SK-N-SH (cell line): ENCODE measurements around the gene TOR1AIP1. TPM values are rescaled to one million over a fixed set of nuclear protein-coding genes. Genes with fewer than 3 reads are reported as not detected.

ENCODE experiments used
- CTCF ChIA-PET: fragments of 300-600, 350-600 bp; formaldehyde crosslinking; extraction: SDS; loops from one replicate; lab custom pipeline; 2021; lab: Yijun Ruan, JAX
- POLR2A ChIA-PET: fragments of 350-600 bp; sonication (Branson Sonifier 250); formaldehyde crosslinking; extraction: SDS; loops from one replicate; lab custom pipeline; 2020; ENCODE audit warnings: antibody characterized with exemption, inconsistent platforms; lab: Yijun Ruan, JAX
- DNase-seq: peaks from one replicate; pipeline ENCODE4 v3.0.0; 2012
- H2AFZ ChIP-seq: fragments of 200-600 bp; sonication (generic); 2 replicates; pipeline ENCODE4 v1.8.1; 2016; ENCODE audit warnings: antibody characterized with exemption, mild to moderate bottlenecking, low read depth
- H3F3A ChIP-seq: fragments of 200-600 bp; sonication (generic); replicated peaks from 2 replicates; pipeline ENCODE3; 2016; ENCODE audit warnings: antibody characterized with exemption, mild to moderate bottlenecking; ENCODE audit not compliant: insufficient read depth
- H3K27ac ChIP-seq, 2 experiments: fragments of 200-500 bp in 1 of 2; fragments of 200-600 bp in 1 of 2; sonication (Bioruptor generic) in 1 of 2; sonication (generic), shearing (Covaris generic) in 1 of 2; 2 replicates each; pipeline versions ENCODE4 v1.5.1 to v1.6.1; 2014 to 2016; ENCODE audit warnings: low read depth in 2 of 2, inconsistent platforms in 1 of 2, low read length in 1 of 2, mild to moderate bottlenecking in 1 of 2, mixed read lengths in 1 of 2
- H3K27me3 ChIP-seq: fragments of 200-600 bp; sonication (generic), shearing (Covaris generic); 2 replicates; pipeline ENCODE4 v1.6.1; 2016; ENCODE audit warnings: mixed run types; ENCODE audit not compliant: insufficient read depth
- H3K36me3 ChIP-seq, 2 experiments: fragments of 200-500 bp in 1 of 2; fragments of 200-600 bp in 1 of 2; sonication (Bioruptor generic) in 1 of 2; sonication (generic) in 1 of 2; replicated peaks in 1 of 2; 2 replicates each; pipeline versions ENCODE3 to v1.5.1; 2014 to 2016; ENCODE audit warnings: low read length in 1 of 2, mild to moderate bottlenecking in 1 of 2; ENCODE audit not compliant: insufficient read depth in 2 of 2, control insufficient read depth in 1 of 2
- H3K4me1 ChIP-seq, 2 experiments: fragments of 200-500 bp in 1 of 2; fragments of 200-600 bp in 1 of 2; sonication (Bioruptor generic) in 1 of 2; sonication (generic), shearing (Covaris generic) in 1 of 2; 2 replicates each; pipeline versions ENCODE4 v1.5.1 to v1.6.1; 2014 to 2016; ENCODE audit warnings: low read depth in 1 of 2, low read length in 1 of 2, mixed run types in 1 of 2; ENCODE audit not compliant: insufficient read depth in 2 of 2, control insufficient read depth in 1 of 2
- H3K4me2 ChIP-seq: fragments of 200-600 bp; sonication (generic), shearing (Covaris generic); 2 replicates; pipeline ENCODE4 v1.6.1; 2017; ENCODE audit warnings: mixed run types
- H3K4me3 ChIP-seq, 2 experiments: fragments of 200-500 bp in 1 of 2; fragments of 200-600 bp in 1 of 2; sonication (Bioruptor generic) in 1 of 2; sonication (generic), shearing (Covaris generic) in 1 of 2; 2 replicates each; pipeline versions ENCODE4 v1.5.1 to v1.8.1; 2014 to 2016; ENCODE audit warnings: low read depth in 2 of 2, inconsistent platforms in 1 of 2, low read length in 1 of 2, mild to moderate bottlenecking in 1 of 2, mixed read lengths in 1 of 2, moderate library complexity in 1 of 2
- H3K79me2 ChIP-seq: fragments of 200-600 bp; sonication (generic); 2 replicates; pipeline ENCODE4 v1.8.1; 2017; ENCODE audit warnings: mild to moderate bottlenecking; ENCODE audit not compliant: insufficient read depth
- H3K9ac ChIP-seq: fragments of 200-600 bp; sonication (generic); 2 replicates; pipeline ENCODE4 v1.6.1; 2017; ENCODE audit warnings: mixed run types
- H3K9me2 ChIP-seq: fragments of 200-600 bp; sonication (generic); 2 replicates; pipeline ENCODE4 v1.6.1; 2017; ENCODE audit warnings: mixed run types
- H3K9me3 ChIP-seq: fragments of 200-600 bp; sonication (generic); 2 replicates; pipeline ENCODE4 v1.6.1; 2017; ENCODE audit warnings: mixed run types, mild to moderate bottlenecking, moderate library complexity
- H4K20me1 ChIP-seq: fragments of 200-600 bp; sonication (generic); 2 replicates; pipeline ENCODE4 v1.6.1; 2017; ENCODE audit warnings: mild to moderate bottlenecking, mixed run types; ENCODE audit not compliant: insufficient read depth
- CHD2 ChIP-seq: fragments of 150-350 bp; IDR thresholded peaks from 2 replicates; pipeline ENCODE4 v1.6.1; 2018; ENCODE audit warnings: low read length; ENCODE audit not compliant: partially characterized antibody
- CTCF ChIP-seq: fragments of 200-600 bp; sonication (generic); IDR thresholded peaks from 2 replicates; pipeline ENCODE4 v1.6.1; 2017; ENCODE audit warnings: antibody characterized with exemption, mild to moderate bottlenecking, moderate library complexity
- ELF1 ChIP-seq: IDR thresholded peaks from 2 replicates; pipeline ENCODE4 v1.4.0; 2012
- EP300 ChIP-seq, 2 experiments: IDR thresholded peaks; 2 replicates each; pipeline versions ENCODE4 v1.4.0 to v1.6.1; 2012; ENCODE audit warnings: borderline replicate concordance in 1 of 2, low read depth in 1 of 2, low read length in 1 of 2
- EZH2phosphoT487 ChIP-seq: fragments of 200-600 bp; sonication (generic); IDR thresholded peaks from 2 replicates; pipeline ENCODE4 v1.6.1; 2017; ENCODE audit warnings: low read depth, mixed run types, mild to moderate bottlenecking, antibody characterized with exemption, moderate library complexity, borderline replicate concordance
- FOSL2 ChIP-seq: IDR thresholded peaks from 2 replicates; pipeline ENCODE4 v1.4.0; 2012; ENCODE audit warnings: low read depth, mild to moderate bottlenecking, moderate library complexity, borderline replicate concordance
- FOXJ3 ChIP-seq: sonication (generic); formaldehyde crosslinking; IDR thresholded peaks from 2 replicates; pipeline ENCODE4 v1.5.1; 2020; ENCODE audit warnings: mild to moderate bottlenecking, missing genetic modification reagents
- FOXM1 ChIP-seq: IDR thresholded peaks from 2 replicates; pipeline ENCODE4 v1.4.0; 2012; ENCODE audit warnings: low read depth, mild to moderate bottlenecking
- GABPA ChIP-seq: IDR thresholded peaks from 2 replicates; pipeline ENCODE4 v1.4.0; 2012; ENCODE audit warnings: low read depth, mild to moderate bottlenecking
- GATA2 ChIP-seq: sonication (generic); formaldehyde crosslinking; IDR thresholded peaks from 2 replicates; pipeline ENCODE4 v1.5.0; 2020; ENCODE audit warnings: mild to moderate bottlenecking, missing genetic modification reagents
- JUND ChIP-seq: IDR thresholded peaks from 2 replicates; pipeline ENCODE4 v1.4.0; 2012
- MAX ChIP-seq: IDR thresholded peaks from 2 replicates; pipeline ENCODE4 v1.4.0; 2012; ENCODE audit warnings: low read depth
- MXI1 ChIP-seq: IDR thresholded peaks from 2 replicates; pipeline ENCODE4 v1.6.1; 2012; ENCODE audit warnings: mild to moderate bottlenecking, low read depth, low read length, improper control_type of control experiment
- NRF1 ChIP-seq: IDR thresholded peaks from 2 replicates; pipeline ENCODE4 v1.6.1; 2012; ENCODE audit warnings: low read depth, mild to moderate bottlenecking, low read length
- PBX3 ChIP-seq: IDR thresholded peaks from 2 replicates; pipeline ENCODE4; 2012
- POLR2AphosphoS5 ChIP-seq: IDR thresholded peaks from 2 replicates; pipeline ENCODE4 v1.6.1; 2012; ENCODE audit warnings: low read depth, low read length
- RAD21 ChIP-seq: IDR thresholded peaks from 2 replicates; pipeline ENCODE4 v1.6.1; 2012; ENCODE audit warnings: mild to moderate bottlenecking, low read length
- RXRA ChIP-seq: IDR thresholded peaks from 2 replicates; pipeline ENCODE4 v1.4.0; 2012; ENCODE audit warnings: low read depth, mild to moderate bottlenecking, borderline replicate concordance
- SIN3A ChIP-seq: IDR thresholded peaks from 2 replicates; pipeline ENCODE4 v1.6.1; 2012; ENCODE audit warnings: low read depth, mild to moderate bottlenecking, low read length, moderate library complexity, borderline replicate concordance
- TAF1 ChIP-seq: IDR thresholded peaks from 2 replicates; pipeline ENCODE4 v1.6.1; 2012; ENCODE audit warnings: low read depth, mild to moderate bottlenecking, low read length, moderate library complexity, borderline replicate concordance
- TEAD4 ChIP-seq: IDR thresholded peaks from 2 replicates; pipeline ENCODE4 v1.4.0; 2012; ENCODE audit warnings: mild to moderate bottlenecking, borderline replicate concordance; ENCODE audit not compliant: insufficient read depth
- ZBTB33 ChIP-seq: IDR thresholded peaks from 2 replicates; pipeline ENCODE4 v1.4.0; 2012; ENCODE audit warnings: low read depth, borderline replicate concordance
- WGBS: methylation state at CpG from one replicate; pipeline ENCODE4 v1.1.6; 2017; ENCODE audit warnings: low lambda C conversion rate; 5-methylcytosine and 5-hydroxymethylcytosine counted together
- polyA plus RNA-seq, 3 experiments: library from polyadenylated mRNA; depleted of rRNA; stranded (reverse); fragments of >200 nt; gene quantifications; 2 replicates each; pipeline ENCODE4 v1.2.3, GENCODE V29; 2012

Gene TOR1AIP1
- polyA plus RNA-seq, 1 of the 3 experiments (the other 2 are of a cell fraction): 11.8 TPM

- ChIA-PET POLR2A (no interaction called here), CTCF (interaction anchor here (0.7 to 2.0 kb wide), 4 partner anchors 40 to 257 kb away, joined by 3 to 5 read pairs (median 3); no protein-coding TSS in a partner anchor)
- H3K36me3 ChIP-seq: peaks cover 22 to 29% of the 10 kb centered on the region in 2 experiments
- H4K20me1 ChIP-seq: no peaks in the 10 kb centered on the region
- no peak overlapping the region for H2AFZ ChIP-seq
- no peak overlapping the region for H3K9ac ChIP-seq
- H3K4me3 ChIP-seq: no peak overlapping the region
- H3F3A ChIP-seq: peaks cover 5% of the 10 kb centered on the region
- no peaks in the 10 kb centered on the region for H3K79me2 ChIP-seq
- H3K27ac ChIP-seq: no peak overlapping the region
- H3K9me3 ChIP-seq: no peaks in the 10 kb centered on the region
- H3K4me1 ChIP-seq: no peaks in the 10 kb centered on the region; a peak in 2 of 4 replicates
- no peak overlapping the region for H3K4me2 ChIP-seq
- no peaks in the 10 kb centered on the region for H3K9me2 ChIP-seq
- DNase-seq: no peak
- H3K27me3 ChIP-seq: no peaks in the 10 kb centered on the region
- no peak for TF ChIP-seq FOXJ3 (CRISPR knock-in tag)
- no peak for TF ChIP-seq RXRA
- TF ChIP-seq MAX: no peak
- TF ChIP-seq CTCF: no peak
- TF ChIP-seq TEAD4: no peak
- no peak for TF ChIP-seq EP300 (IDR thresholded peaks at IDR 0.05; ENCODE audit: borderline replicate concordance in 1 of 2, low read depth in 1 of 2, low read length in 1 of 2)
- no peak for TF ChIP-seq SIN3A
- no peak for TF ChIP-seq GATA2 (CRISPR knock-in tag)
- no peak for TF ChIP-seq MXI1
- TF ChIP-seq POLR2AphosphoS5: no peak
- TF ChIP-seq, all 33 proteins: peak for 0
Observed at GRCh38 chr1:179923029-179923428, 40.9 kb downstream of the TOR1AIP1 start.

GRCh38 chr1:179924268-179924667 lies 42.2 kb downstream of the TOR1AIP1 start:
- ChIA-PET CTCF (interaction anchor here (0.8 to 1.4 kb wide), 3 partner anchors 10 to 41 kb away, joined by 3 to 4 read pairs (median 4); no protein-coding TSS in a partner anchor), POLR2A (no interaction called here)
- H3K36me3 ChIP-seq: peaks cover 12 to 18% of the 10 kb centered on the region in 2 experiments

More at GRCh38 chr1:179924268-179924667, 42.2 kb downstream of the TOR1AIP1 start:
- no peak overlapping the region for H3K27ac ChIP-seq
- TF ChIP-seq TAF1 (no peak), EZH2phosphoT487 (no peak), ELF1 (no peak), FOXM1 (no peak), FOSL2 (no peak), GABPA (no peak), GATA2 (CRISPR knock-in tag) (no peak), NRF1 (no peak), RAD21 (no peak), POLR2AphosphoS5 (no peak), JUND (no peak), ZBTB33 (no peak), PBX3 (no peak), CHD2 (no peak)
- TF ChIP-seq, all 33 proteins: peak for 0
- H3K4me2 ChIP-seq: no peak overlapping the region
- no peaks in the 10 kb centered on the region for H3K27me3 ChIP-seq
- no peak for DNase-seq
- no peaks in the 10 kb centered on the region for H3K79me2 ChIP-seq
- no peak overlapping the region for H3K9ac ChIP-seq
- no peaks in the 10 kb centered on the region for H4K20me1 ChIP-seq
- no peaks in the 10 kb centered on the region for H3K9me3 ChIP-seq
- H3K4me1 ChIP-seq: no peaks in the 10 kb centered on the region; a peak in 2 of 4 replicates
- H3K4me3 ChIP-seq: no peak overlapping the region
- 75% methylated on average over 1 of the region's 1 CpG for WGBS
- H2AFZ ChIP-seq: no peak overlapping the region
- H3F3A ChIP-seq: peaks cover 5% of the 10 kb centered on the region
- H3K9me2 ChIP-seq: no peaks in the 10 kb centered on the region
